SK-N-SH treated with all-trans-retinoic acid at 6 μM for 48 hours (cell line): ENCODE results near the gene ADAMTS4.

ENCODE experiments used
- ARNTL ChIP-seq: fragments of 450-650 bp; formaldehyde crosslinking; IDR thresholded peaks from 2 replicates; pipeline ENCODE4 v1.5.0; 2020; ENCODE audit warnings: low read depth, mild to moderate bottlenecking, moderate library complexity, borderline replicate concordance
- ESRRG ChIP-seq: fragments of 250-450 bp; sonication (Bioruptor Pico); IDR thresholded peaks from 2 replicates; pipeline ENCODE4 v1.6.1; 2021; ENCODE audit warnings: mild to moderate bottlenecking
- GLIS3 ChIP-seq: fragments of 250-450 bp; sonication (Bioruptor Pico); IDR thresholded peaks from 2 replicates; pipeline ENCODE4 v1.5.0; 2020; ENCODE audit warnings: mild to moderate bottlenecking, moderate library complexity
- OSR1 ChIP-seq: fragments of 250-450 bp; sonication (Bioruptor Pico); IDR thresholded peaks from 2 replicates; pipeline ENCODE4 v1.8.0; 2022; ENCODE audit warnings: moderate library complexity, mild to moderate bottlenecking, inconsistent platforms
- PPARA ChIP-seq: fragments of 250-450 bp; sonication (Bioruptor Pico); IDR thresholded peaks from 2 replicates; pipeline ENCODE4 v1.5.0; 2020; ENCODE audit warnings: mild to moderate bottlenecking, borderline replicate concordance
- RARB ChIP-seq: fragments of 250-450 bp; sonication (Bioruptor Pico); IDR thresholded peaks from 2 replicates; pipeline ENCODE4 v1.8.0; 2021; ENCODE audit warnings: mild to moderate bottlenecking, moderate library complexity
- TOX ChIP-seq: fragments of 250-450 bp; sonication (Bioruptor Pico); IDR thresholded peaks from 2 replicates; pipeline ENCODE4 v1.8.0; 2021; ENCODE audit warnings: mild to moderate bottlenecking, moderate library complexity, borderline replicate concordance
- ZFP3 ChIP-seq: fragments of 250-450 bp; sonication (Bioruptor Pico); IDR thresholded peaks from 2 replicates; pipeline ENCODE4 v1.5.0; 2020; ENCODE audit warnings: mild to moderate bottlenecking, moderate library complexity
- ZNF8 ChIP-seq: fragments of 450-650 bp; formaldehyde crosslinking; IDR thresholded peaks from 2 replicates; pipeline ENCODE4 v1.5.0; 2020; ENCODE audit warnings: mild to moderate bottlenecking, moderate library complexity
- TF ChIP-seq, protein P1 (sequence below): fragments of 250-450 bp; sonication (Bioruptor Pico); IDR thresholded peaks from 2 replicates; pipeline ENCODE4 v1.8.0; 2020; ENCODE audit warnings: mild to moderate bottlenecking, moderate library complexity, borderline replicate concordance
- TF ChIP-seq, protein P2 (sequence below): fragments of 250-450 bp; sonication (Bioruptor Pico); IDR thresholded peaks from 2 replicates; pipeline ENCODE4 v1.5.0; 2020; ENCODE audit warnings: mild to moderate bottlenecking, moderate library complexity
- TF ChIP-seq, protein P3 (sequence below): fragments of 250-450 bp; sonication (Bioruptor Pico); IDR thresholded peaks from 2 replicates; pipeline ENCODE4 v1.5.1; 2020; ENCODE audit warnings: low read depth, mild to moderate bottlenecking, moderate library complexity

DNA sequence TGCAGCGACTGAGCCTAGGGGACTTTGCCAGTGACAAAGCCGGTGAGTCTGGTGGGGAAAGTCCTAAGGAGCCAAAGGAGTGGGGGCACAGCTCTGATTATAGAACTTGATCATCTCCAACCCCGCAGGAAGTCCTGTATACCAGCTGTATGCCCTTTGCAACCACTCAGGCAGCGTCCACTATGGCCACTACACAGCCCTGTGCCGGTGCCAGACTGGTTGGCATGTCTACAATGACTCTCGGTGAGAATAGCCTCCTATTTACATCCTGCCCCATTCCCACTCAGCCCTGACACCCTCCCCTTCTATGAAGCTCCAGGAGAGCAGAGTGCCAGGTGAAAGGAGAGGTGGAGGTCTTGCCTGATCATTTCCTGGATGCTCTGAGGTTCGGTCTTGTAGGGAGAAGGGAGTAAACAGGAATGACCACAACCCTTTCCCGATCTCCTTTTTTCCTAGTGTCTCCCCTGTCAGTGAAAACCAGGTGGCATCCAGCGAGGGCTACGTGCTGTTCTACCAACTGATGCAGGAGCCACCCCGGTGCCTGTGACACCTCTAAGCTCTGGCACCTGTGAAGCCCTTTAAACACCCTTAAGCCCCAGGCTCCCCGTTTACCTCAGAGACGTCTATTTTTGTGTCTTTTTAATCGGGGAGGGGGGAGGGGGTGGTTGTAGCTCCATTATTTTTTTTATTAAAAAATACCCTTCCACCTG, 33.8 kb downstream of the ADAMTS4 start:
- TF ChIP-seq GLIS3 (CRISPR knock-in tag) (no peak), ZNF8 (CRISPR knock-in tag) (no peak), PPARA (CRISPR knock-in tag) (no peak), RARB (CRISPR knock-in tag) (no peak), OSR1 (CRISPR knock-in tag) (no peak), ZFP3 (no peak), TOX (CRISPR knock-in tag) (no peak), ARNTL (CRISPR knock-in tag) (no peak), ESRRG (CRISPR knock-in tag) (no peak)
- TF ChIP-seq, protein P1, sequence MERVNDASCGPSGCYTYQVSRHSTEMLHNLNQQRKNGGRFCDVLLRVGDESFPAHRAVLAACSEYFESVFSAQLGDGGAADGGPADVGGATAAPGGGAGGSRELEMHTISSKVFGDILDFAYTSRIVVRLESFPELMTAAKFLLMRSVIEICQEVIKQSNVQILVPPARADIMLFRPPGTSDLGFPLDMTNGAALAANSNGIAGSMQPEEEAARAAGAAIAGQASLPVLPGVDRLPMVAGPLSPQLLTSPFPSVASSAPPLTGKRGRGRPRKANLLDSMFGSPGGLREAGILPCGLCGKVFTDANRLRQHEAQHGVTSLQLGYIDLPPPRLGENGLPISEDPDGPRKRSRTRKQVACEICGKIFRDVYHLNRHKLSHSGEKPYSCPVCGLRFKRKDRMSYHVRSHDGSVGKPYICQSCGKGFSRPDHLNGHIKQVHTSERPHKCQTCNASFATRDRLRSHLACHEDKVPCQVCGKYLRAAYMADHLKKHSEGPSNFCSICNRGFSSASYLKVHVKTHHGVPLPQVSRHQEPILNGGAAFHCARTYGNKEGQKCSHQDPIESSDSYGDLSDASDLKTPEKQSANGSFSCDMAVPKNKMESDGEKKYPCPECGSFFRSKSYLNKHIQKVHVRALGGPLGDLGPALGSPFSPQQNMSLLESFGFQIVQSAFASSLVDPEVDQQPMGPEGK (CRISPR knock-in tag), result no peak
- TF ChIP-seq, protein P2, sequence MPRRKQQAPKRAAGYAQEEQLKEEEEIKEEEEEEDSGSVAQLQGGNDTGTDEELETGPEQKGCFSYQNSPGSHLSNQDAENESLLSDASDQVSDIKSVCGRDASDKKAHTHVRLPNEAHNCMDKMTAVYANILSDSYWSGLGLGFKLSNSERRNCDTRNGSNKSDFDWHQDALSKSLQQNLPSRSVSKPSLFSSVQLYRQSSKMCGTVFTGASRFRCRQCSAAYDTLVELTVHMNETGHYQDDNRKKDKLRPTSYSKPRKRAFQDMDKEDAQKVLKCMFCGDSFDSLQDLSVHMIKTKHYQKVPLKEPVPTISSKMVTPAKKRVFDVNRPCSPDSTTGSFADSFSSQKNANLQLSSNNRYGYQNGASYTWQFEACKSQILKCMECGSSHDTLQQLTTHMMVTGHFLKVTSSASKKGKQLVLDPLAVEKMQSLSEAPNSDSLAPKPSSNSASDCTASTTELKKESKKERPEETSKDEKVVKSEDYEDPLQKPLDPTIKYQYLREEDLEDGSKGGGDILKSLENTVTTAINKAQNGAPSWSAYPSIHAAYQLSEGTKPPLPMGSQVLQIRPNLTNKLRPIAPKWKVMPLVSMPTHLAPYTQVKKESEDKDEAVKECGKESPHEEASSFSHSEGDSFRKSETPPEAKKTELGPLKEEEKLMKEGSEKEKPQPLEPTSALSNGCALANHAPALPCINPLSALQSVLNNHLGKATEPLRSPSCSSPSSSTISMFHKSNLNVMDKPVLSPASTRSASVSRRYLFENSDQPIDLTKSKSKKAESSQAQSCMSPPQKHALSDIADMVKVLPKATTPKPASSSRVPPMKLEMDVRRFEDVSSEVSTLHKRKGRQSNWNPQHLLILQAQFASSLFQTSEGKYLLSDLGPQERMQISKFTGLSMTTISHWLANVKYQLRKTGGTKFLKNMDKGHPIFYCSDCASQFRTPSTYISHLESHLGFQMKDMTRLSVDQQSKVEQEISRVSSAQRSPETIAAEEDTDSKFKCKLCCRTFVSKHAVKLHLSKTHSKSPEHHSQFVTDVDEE (CRISPR knock-in tag), result no peak
- TF ChIP-seq, protein P3, sequence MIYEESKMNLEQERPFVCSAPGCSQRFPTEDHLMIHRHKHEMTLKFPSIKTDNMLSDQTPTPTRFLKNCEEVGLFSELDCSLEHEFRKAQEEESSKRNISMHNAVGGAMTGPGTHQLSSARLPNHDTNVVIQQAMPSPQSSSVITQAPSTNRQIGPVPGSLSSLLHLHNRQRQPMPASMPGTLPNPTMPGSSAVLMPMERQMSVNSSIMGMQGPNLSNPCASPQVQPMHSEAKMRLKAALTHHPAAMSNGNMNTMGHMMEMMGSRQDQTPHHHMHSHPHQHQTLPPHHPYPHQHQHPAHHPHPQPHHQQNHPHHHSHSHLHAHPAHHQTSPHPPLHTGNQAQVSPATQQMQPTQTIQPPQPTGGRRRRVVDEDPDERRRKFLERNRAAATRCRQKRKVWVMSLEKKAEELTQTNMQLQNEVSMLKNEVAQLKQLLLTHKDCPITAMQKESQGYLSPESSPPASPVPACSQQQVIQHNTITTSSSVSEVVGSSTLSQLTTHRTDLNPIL, result no peak
